OCI-LY3 (cell line): ENCODE measurements around the gene NBR1.
"Not testable (repeated sequence)": the region's sequence is repeated elsewhere in the genome, so short reads cannot be mapped to it uniquely, and the experiment has no call there.

Source experiments
- H2AFZ ChIP-seq: fragments of 200-600, 300-600 bp; shearing (Covaris generic); 2 replicates; pipeline ENCODE4 v1.6.0; 2014; ENCODE audit warnings: antibody characterized with exemption, low read depth, low read length
- H3K27ac ChIP-seq: fragments of 200-600, 300-600 bp; sonication (generic); 2 replicates; pipeline ENCODE4 v1.5.1; 2014; ENCODE audit warnings: mild to moderate bottlenecking, low read length, moderate library complexity, mixed read lengths
- H3K27me3 ChIP-seq: fragments of 200-600, 300-600 bp; sonication (generic); 2 replicates; pipeline ENCODE4 v1.6.1; 2014; ENCODE audit warnings: low read depth, low read length, mixed read lengths
- H3K36me3 ChIP-seq: fragments of 200-600, 300-600 bp; sonication (generic); replicated peaks from 2 replicates; pipeline ENCODE3; 2014; ENCODE audit warnings: low read depth, low read length, mixed read lengths
- H3K4me1 ChIP-seq: fragments of 300-600, 200-600 bp; sonication (generic); 2 replicates; pipeline ENCODE4 v1.6.1; 2014; ENCODE audit warnings: low read length, mixed read lengths
- H3K4me2 ChIP-seq: fragments of 200-600, 300-600 bp; sonication (generic); 2 replicates; pipeline ENCODE4 v1.6.1; 2014; ENCODE audit warnings: low read length, mixed read lengths
- H3K4me3 ChIP-seq: fragments of 300-600, 200-600 bp; sonication (generic); 2 replicates; pipeline ENCODE4 v1.5.1; 2014; ENCODE audit warnings: antibody characterized with exemption, mild to moderate bottlenecking, low read length, moderate library complexity
- H3K79me2 ChIP-seq: fragments of 300-600, 200-600 bp; shearing (Covaris generic); 2 replicates; pipeline ENCODE4 v1.6.1; 2014; ENCODE audit warnings: mild to moderate bottlenecking, low read length, mixed read lengths
- H3K9ac ChIP-seq: fragments of 300-600, 200-600 bp; shearing (Covaris generic); 2 replicates; pipeline ENCODE4 v1.6.0; 2014; ENCODE audit warnings: mild to moderate bottlenecking, low read length, moderate library complexity
- H3K9me3 ChIP-seq: fragments of 200-600, 300-600 bp; shearing (Covaris generic); 2 replicates; pipeline ENCODE4 v1.6.1; 2014; ENCODE audit warnings: low read length, mixed read lengths; ENCODE audit not compliant: insufficient read depth
- H4K20me1 ChIP-seq: fragments of 200-600, 300-600 bp; sonication (generic); 2 replicates; pipeline ENCODE4 v1.6.1; 2016; ENCODE audit warnings: low read length, mixed read lengths; ENCODE audit not compliant: insufficient read depth
- CTCF ChIP-seq: fragments of 200-600, 300-600 bp; sonication (generic); IDR thresholded peaks from 2 replicates; pipeline ENCODE4 v1.5.1; 2014; ENCODE audit warnings: antibody characterized with exemption, low read length, low read depth
- EZH2phosphoT487 ChIP-seq: fragments of 200-600 bp; shearing (Covaris generic); IDR thresholded peaks from 2 replicates; pipeline ENCODE4 v1.6.1; 2018; ENCODE audit warnings: antibody characterized with exemption, mixed run types, low read depth

Gene NBR1

GRCh38 chr17:43134774-43135453 is 36.1 kb upstream of the NBR1 start:
- no peaks in the 10 kb centered on the region for H3K79me2 ChIP-seq
- H2AFZ ChIP-seq = no peak overlapping the region
- no peaks in the 10 kb centered on the region for H3K36me3 ChIP-seq
- peaks cover 5% of the 10 kb centered on the region; the same call in 1 of the 2 replicates for H3K4me1 ChIP-seq
- H3K4me2 ChIP-seq = no peak overlapping the region
- H3K4me3 ChIP-seq = no peak overlapping the region
- H4K20me1 ChIP-seq = no peaks in the 10 kb centered on the region
- H3K9ac ChIP-seq = no peak overlapping the region
- H3K27me3 ChIP-seq = no peaks in the 10 kb centered on the region
- no peak overlapping the region for H3K27ac ChIP-seq
- TF ChIP-seq CTCF = no peak
- no peak for TF ChIP-seq EZH2phosphoT487
- no peaks in the 10 kb centered on the region for H3K9me3 ChIP-seq

- H3K9ac ChIP-seq = no peak overlapping the region
- no peak overlapping the region for H3K4me2 ChIP-seq
- no peak overlapping the region for H3K4me3 ChIP-seq
- H3K79me2 ChIP-seq = no peaks in the 10 kb centered on the region
- no peak overlapping the region for H2AFZ ChIP-seq
- no peaks in the 10 kb centered on the region for H3K36me3 ChIP-seq
- TF ChIP-seq CTCF (no peak), EZH2phosphoT487 (no peak)
- peaks cover 5% of the 10 kb centered on the region; the same call in 1 of the 2 replicates for H3K4me1 ChIP-seq
- H3K9me3 ChIP-seq = no peaks in the 10 kb centered on the region
- H3K27me3 ChIP-seq = no peaks in the 10 kb centered on the region
- no peak overlapping the region for H3K27ac ChIP-seq
- no peaks in the 10 kb centered on the region for H4K20me1 ChIP-seq
Observed at GRCh38 chr17:43135454-43135819, 35.6 kb upstream of the NBR1 start.

GRCh38 chr17:43136574-43136973 is 34.4 kb upstream of the NBR1 start:
- not testable (repeated sequence) for H3K4me2 ChIP-seq, H3K9me3 ChIP-seq, H3K4me1 ChIP-seq, H2AFZ ChIP-seq, H3K79me2 ChIP-seq, H3K4me3 ChIP-seq, H3K9ac ChIP-seq, H3K36me3 ChIP-seq, H4K20me1 ChIP-seq, H3K27me3 ChIP-seq, H3K27ac ChIP-seq

- not testable (repeated sequence) for H3K9ac ChIP-seq, H3K79me2 ChIP-seq, H3K4me2 ChIP-seq, H4K20me1 ChIP-seq, H3K9me3 ChIP-seq, H3K4me3 ChIP-seq, H3K4me1 ChIP-seq, H3K36me3 ChIP-seq, H3K27ac ChIP-seq, H2AFZ ChIP-seq, H3K27me3 ChIP-seq
Observed at GRCh38 chr17:43138531-43138930, 32.5 kb upstream of the NBR1 start.

- TF ChIP-seq EZH2phosphoT487 (no peak), CTCF (no peak)
- H3K4me3 ChIP-seq = no peak overlapping the region
Observed at GRCh38 chr17:43140396-43141332, 30.4 kb upstream of the NBR1 start.

More at GRCh38 chr17:43140396-43141332, 30.4 kb upstream of the NBR1 start:
- no peaks in the 10 kb centered on the region for H4K20me1 ChIP-seq
- H3K36me3 ChIP-seq = no peaks in the 10 kb centered on the region
- H3K4me2 ChIP-seq = no peak overlapping the region
- no peaks in the 10 kb centered on the region for H3K4me1 ChIP-seq
- no peaks in the 10 kb centered on the region for H3K9me3 ChIP-seq
- H3K27me3 ChIP-seq = no peaks in the 10 kb centered on the region
- H3K27ac ChIP-seq = no peak overlapping the region
- no peaks in the 10 kb centered on the region for H3K79me2 ChIP-seq
- H2AFZ ChIP-seq = no peak overlapping the region
- no peak overlapping the region for H3K9ac ChIP-seq
